AG10803 (cell line): ENCODE data around the gene GZMM.
A peak's percentile ranks its signal among the peaks of the same experiment; 100 is the strongest.

Experiments used
- DNase-seq: peaks from one replicate; pipeline ENCODE4 v3.0.0; 2010; ENCODE audit warnings: low read depth
- H3K4me3 ChIP-seq: 2 replicates; pipeline ENCODE4 v1.5.1; 2011; ENCODE audit warnings: mild to moderate bottlenecking, low read length, control low read depth
- CTCF ChIP-seq: conservative IDR thresholded peaks from 2 replicates; pipeline ENCODE4 v1.5.1; 2011; ENCODE audit warnings: mild to moderate bottlenecking, low read length, control low read depth, inconsistent platforms

GZMM gene

GRCh38 chr19:512547-513365 is 31.1 kb upstream of the GZMM start:
- no peak for TF ChIP-seq CTCF
- H3K4me3 ChIP-seq, result no peak overlapping the region
- no peak for DNase-seq

GRCh38 chr19:513368-514165 is 30.3 kb upstream of the GZMM start:
- H3K4me3 ChIP-seq, result no peak overlapping the region
- no peak for DNase-seq
- no peak for TF ChIP-seq CTCF

- TF ChIP-seq CTCF, result no peak
- no peak for DNase-seq
- H3K4me3 ChIP-seq, result no peak overlapping the region
Measured at GRCh38 chr19:514166-514663, 29.6 kb upstream of the GZMM start.

- DNase-seq, result peak; percentile 35
- TF ChIP-seq CTCF, result no peak
- no peak overlapping the region for H3K4me3 ChIP-seq
Measured at GRCh38 chr19:517721-518597, 25.9 kb upstream of the GZMM start.

GRCh38 chr19:518598-519231 is 25.1 kb upstream of the GZMM start:
- TF ChIP-seq CTCF, result no peak
- H3K4me3 ChIP-seq, result no peak overlapping the region
- DNase-seq, result no peak

GRCh38 chr19:519449-519865 is 24.4 kb upstream of the GZMM start:
- no peak for TF ChIP-seq CTCF
- no peak overlapping the region for H3K4me3 ChIP-seq
- no peak for DNase-seq
